Naive B cell (primary cell): ENCODE data around the gene THEMIS. TPM values are rescaled to one million over a fixed set of nuclear protein-coding genes. Genes with fewer than 3 reads are reported as not detected.
A peak's percentile ranks its signal among the peaks of the same experiment; 100 is the strongest.
"Not testable (repeated sequence)": the region's sequence is repeated elsewhere in the genome, so short reads cannot be mapped to it uniquely, and the experiment has no call there.

Experiments used
- ATAC-seq, 2 donors: fragments of 150-1000 bp; cut with Tn5 transposase; 2 replicates each; pipeline ENCODE4 v1.10.0; 2021; ENCODE audit warnings: low read depth in 2 of 2, mild to moderate bottlenecking in 2 of 2, moderate library complexity in 2 of 2
- DNase-seq: peaks from one replicate; pipeline ENCODE4 v3.0.0; 2022
- H3K27ac Mint-ChIP-seq, 6 donors: one replicate each; pipeline ENCODE4 v1.8.0; 2020 to 2022; ENCODE audit warnings: mild to moderate bottlenecking in 6 of 6, mixed read lengths in 6 of 6, moderate library complexity in 5 of 6, inconsistent platforms in 2 of 6
- H3K27me3 Mint-ChIP-seq, 3 donors: one replicate each; pipeline ENCODE4 v1.8.0; 2021 to 2022; ENCODE audit warnings: mixed read lengths in 3 of 3, mild to moderate bottlenecking in 1 of 3
- H3K36me3 Mint-ChIP-seq, 2 donors: one replicate each; pipeline ENCODE4 v1.8.0; 2020 to 2022; ENCODE audit warnings: mixed read lengths in 2 of 2, inconsistent platforms in 1 of 2, mild to moderate bottlenecking in 1 of 2
- H3K4me1 Mint-ChIP-seq, 3 donors: one replicate each; pipeline ENCODE4 v1.8.0; 2020 to 2022; ENCODE audit warnings: mixed read lengths in 3 of 3, inconsistent platforms in 1 of 3, mild to moderate bottlenecking in 1 of 3, moderate library complexity in 1 of 3
- H3K4me3 Mint-ChIP-seq, 8 donors: one replicate each; pipeline ENCODE4 v1.8.0; 2020 to 2022; ENCODE audit warnings: mild to moderate bottlenecking in 8 of 8, mixed read lengths in 8 of 8, moderate library complexity in 8 of 8, inconsistent platforms in 2 of 8
- H3K9me3 Mint-ChIP-seq, 7 donors: one replicate each; pipeline ENCODE4 v1.8.0; 2020 to 2022; ENCODE audit warnings: mixed read lengths in 7 of 7, mild to moderate bottlenecking in 5 of 7, inconsistent platforms in 2 of 7, moderate library complexity in 1 of 7
- polyA plus RNA-seq, 6 donors: library from polyadenylated mRNA; unstranded; fragments of 300-500 nt; fragmentation: Illumina TruSeq; gene quantifications; one replicate each; pipeline ENCODE4 v1.2.3, GENCODE V29; 2021; ENCODE audit warnings: low read depth in 6 of 6

Gene THEMIS
- polyA plus RNA-seq, 6 donors from 2014 or later: 0.18 to 0.47 (median 0.22) TPM; not detected in 1

DNA sequence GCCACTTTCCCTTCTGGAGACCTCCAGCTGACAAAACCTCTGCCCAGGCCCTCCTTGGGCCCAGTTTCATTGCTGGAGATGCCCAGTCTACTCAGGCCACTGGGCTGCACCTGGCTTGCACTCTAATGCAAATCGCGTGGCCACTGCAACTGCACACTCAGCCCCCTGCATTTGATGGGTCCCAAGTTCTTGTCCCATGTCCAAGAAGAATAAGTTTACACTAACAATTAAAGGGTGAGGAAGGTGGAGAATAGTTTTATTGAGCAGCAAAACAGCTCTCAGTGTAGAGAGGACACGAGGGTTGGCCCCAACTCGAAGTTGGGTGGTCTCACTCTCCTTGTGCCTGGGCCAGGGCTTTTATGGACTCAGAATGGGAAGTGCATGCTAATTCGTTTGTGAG lies 31.9 kb upstream of the THEMIS start:
- H3K27me3 Mint-ChIP-seq: no peaks in the 10 kb centered on the region
- no peaks in the 10 kb centered on the region for H3K36me3 Mint-ChIP-seq

DNA sequence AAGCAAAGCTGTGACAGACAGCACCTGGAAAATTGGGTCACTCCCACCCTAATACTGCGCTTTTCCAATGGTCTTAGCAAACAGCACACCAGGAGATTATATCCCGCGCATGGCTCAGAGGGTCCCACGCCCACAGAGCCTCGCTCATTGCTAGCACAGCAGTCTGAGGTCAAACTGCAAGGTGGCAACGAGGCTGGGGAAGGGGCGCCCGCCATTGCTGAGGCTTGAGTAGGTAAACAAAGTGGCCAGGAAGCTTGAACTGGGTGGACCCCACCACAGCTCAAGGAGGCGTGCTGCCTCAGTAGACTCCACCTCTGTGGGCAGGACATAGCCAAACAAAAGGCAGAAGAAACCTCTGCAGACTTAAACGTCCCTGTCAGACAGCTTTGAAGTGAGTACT lies 25.6 kb upstream of the THEMIS start:
- not testable (repeated sequence) for H3K4me1 Mint-ChIP-seq, H3K27ac Mint-ChIP-seq, H3K4me3 Mint-ChIP-seq, H3K36me3 Mint-ChIP-seq, ATAC-seq, H3K27me3 Mint-ChIP-seq, DNase-seq
- peaks cover 5 to 27% (median 10%) of the 10 kb centered on the region in 7 donors for H3K9me3 Mint-ChIP-seq

More for the DNA sequence above, 31.9 kb upstream of the THEMIS start:
- Mint-ChIP-seq H3K9me3 (peaks cover 4 to 21% (median 16%) of the 10 kb centered on the region in 7 donors), H3K4me3 (no peak overlapping the region), H3K4me1 (no peaks in the 10 kb centered on the region), H3K27ac (peak overlapping the region in 1 of 6 donors; percentile 22)
- DNase-seq (no peak), ATAC-seq (no peak)

DNA sequence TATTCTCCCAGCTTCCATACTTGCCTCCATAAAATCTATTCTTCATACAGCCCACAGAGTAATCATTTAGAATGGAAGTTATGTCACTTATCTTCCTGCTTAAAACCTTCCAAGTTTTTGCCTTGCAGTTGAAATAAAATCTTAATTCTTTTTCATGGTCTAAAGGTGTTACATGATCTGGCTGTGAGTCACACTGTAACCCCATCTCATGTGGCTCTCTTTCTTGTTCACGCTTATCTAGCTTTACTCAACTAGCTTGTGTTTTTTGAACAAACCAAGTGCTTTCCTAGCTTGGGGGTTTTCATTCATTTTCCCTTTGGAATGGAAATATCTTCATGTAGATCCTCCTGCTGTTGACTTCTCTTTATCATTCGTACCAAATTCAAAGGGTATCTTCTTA lies 23.6 kb upstream of the THEMIS start:
- Mint-ChIP-seq H3K4me3 (no peak overlapping the region), H3K27me3 (peaks cover 0 to 4% (median 0%) of the 10 kb centered on the region in 3 donors), H3K36me3 (no peaks in the 10 kb centered on the region), H3K27ac (no peak overlapping the region), H3K4me1 (no peaks in the 10 kb centered on the region), H3K9me3 (peaks cover 5 to 27% (median 10%) of the 10 kb centered on the region in 7 donors)
- DNase-seq (no peak), ATAC-seq (no peak)

DNA sequence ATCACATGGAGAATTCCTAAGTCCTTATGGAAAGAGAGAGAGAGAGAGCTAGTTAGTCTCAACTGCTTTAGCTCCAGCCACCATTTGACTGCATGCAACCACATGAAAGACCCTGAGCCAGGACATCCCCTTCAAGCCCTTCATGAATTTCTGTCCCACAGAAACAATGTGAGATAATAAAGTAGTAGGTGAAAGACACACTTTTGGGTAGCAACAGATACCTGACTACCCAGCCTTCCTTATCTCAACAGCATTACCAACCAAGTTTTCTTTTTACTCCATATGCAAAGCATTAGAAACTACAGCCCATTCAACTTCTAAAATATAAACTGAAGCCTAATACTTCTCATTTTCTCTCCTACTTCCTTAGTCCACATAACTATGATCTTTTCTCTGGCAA lies 23.2 kb upstream of the THEMIS start:
- H3K4me3 Mint-ChIP-seq: no peak overlapping the region
- H3K9me3 Mint-ChIP-seq: peaks cover 4 to 26% (median 10%) of the 10 kb centered on the region in 7 donors
- peaks cover 0 to 4% (median 0%) of the 10 kb centered on the region in 3 donors for H3K27me3 Mint-ChIP-seq

DNA sequence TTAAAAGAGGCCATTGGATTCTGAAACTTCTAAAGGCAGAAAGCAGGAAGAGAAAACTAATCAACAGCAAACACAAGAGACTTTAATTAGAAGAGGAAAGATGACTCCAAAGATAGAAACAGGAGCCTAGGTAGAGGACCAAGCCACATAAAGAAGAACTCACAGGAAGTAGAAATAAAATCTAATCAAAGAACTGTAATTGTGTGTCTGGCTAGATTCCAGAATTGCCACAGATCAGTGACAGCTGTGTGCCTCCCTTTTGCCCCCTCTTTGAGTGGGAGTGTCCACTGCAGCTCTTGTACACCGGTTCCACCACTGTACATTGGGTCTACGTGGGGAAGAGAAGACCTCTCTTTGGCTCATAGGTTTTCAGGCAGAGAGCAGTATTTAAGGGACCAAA lies 22.3 kb upstream of the THEMIS start:
- H3K9me3 Mint-ChIP-seq: peaks cover 0 to 20% (median 9%) of the 10 kb centered on the region in 7 donors
- no peaks in the 10 kb centered on the region for H3K4me1 Mint-ChIP-seq
- no peak for ATAC-seq
- no peak overlapping the region for H3K4me3 Mint-ChIP-seq
- H3K36me3 Mint-ChIP-seq: no peaks in the 10 kb centered on the region
- peaks cover 0 to 4% (median 0%) of the 10 kb centered on the region in 3 donors for H3K27me3 Mint-ChIP-seq
- DNase-seq: no peak
- no peak overlapping the region for H3K27ac Mint-ChIP-seq

More for the DNA sequence above, 23.2 kb upstream of the THEMIS start:
- Mint-ChIP-seq H3K36me3 (no peaks in the 10 kb centered on the region), H3K27ac (no peak overlapping the region), H3K4me1 (no peaks in the 10 kb centered on the region)
- DNase-seq (no peak), ATAC-seq (no peak)

DNA sequence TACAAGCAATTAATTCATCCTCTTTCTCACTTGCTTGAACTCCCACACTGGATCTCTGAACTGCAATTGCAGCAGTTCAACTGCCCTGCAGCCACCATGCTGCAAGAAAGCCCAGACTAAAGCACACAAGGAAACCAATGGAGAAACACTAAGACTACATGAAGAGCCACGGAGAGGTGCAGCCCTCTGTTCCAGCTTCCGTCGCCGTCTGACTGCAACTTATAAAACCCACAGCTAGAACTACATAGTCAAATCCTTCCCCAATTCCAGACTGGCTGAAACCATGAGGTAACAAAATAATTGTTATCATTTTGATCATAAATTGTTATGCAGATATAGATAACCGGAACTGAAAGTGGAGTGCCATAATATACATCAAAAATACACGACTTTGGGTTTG lies 21.1 kb upstream of the THEMIS start:
- Mint-ChIP-seq H3K4me3 (no peak overlapping the region), H3K36me3 (no peaks in the 10 kb centered on the region), H3K27me3 (peaks cover 0 to 4% (median 0%) of the 10 kb centered on the region in 3 donors), H3K9me3 (peaks cover 0 to 12% (median 8%) of the 10 kb centered on the region in 7 donors), H3K27ac (no peak overlapping the region), H3K4me1 (no peaks in the 10 kb centered on the region)
- ATAC-seq (no peak), DNase-seq (no peak)

DNA sequence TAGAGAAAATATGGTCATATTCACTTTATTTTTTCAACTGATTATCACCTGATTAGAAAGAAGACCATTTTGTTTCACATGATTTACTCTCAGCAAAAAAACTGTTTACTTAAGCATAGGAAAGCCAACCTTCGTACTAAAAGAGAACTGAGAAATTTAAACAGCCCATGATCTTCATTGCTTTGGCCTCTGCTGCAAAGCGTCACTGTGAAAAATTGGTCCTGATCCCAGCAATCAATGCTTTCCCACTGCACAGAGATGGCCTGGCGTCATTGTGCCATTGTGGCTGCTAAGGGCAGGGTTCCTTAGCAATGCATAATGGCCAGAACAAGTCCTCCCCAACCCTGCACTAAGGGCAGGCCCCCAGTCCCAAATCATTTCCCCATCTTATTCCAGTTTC lies 19.9 kb upstream of the THEMIS start:
- Mint-ChIP-seq H3K36me3 (no peaks in the 10 kb centered on the region), H3K9me3 (peaks cover 0 to 6% (median 2%) of the 10 kb centered on the region in 7 donors), H3K4me1 (no peaks in the 10 kb centered on the region), H3K4me3 (no peak overlapping the region), H3K27ac (no peak overlapping the region), H3K27me3 (peaks cover 0 to 4% (median 0%) of the 10 kb centered on the region in 3 donors)
- DNase-seq (no peak), ATAC-seq (no peak)

DNA sequence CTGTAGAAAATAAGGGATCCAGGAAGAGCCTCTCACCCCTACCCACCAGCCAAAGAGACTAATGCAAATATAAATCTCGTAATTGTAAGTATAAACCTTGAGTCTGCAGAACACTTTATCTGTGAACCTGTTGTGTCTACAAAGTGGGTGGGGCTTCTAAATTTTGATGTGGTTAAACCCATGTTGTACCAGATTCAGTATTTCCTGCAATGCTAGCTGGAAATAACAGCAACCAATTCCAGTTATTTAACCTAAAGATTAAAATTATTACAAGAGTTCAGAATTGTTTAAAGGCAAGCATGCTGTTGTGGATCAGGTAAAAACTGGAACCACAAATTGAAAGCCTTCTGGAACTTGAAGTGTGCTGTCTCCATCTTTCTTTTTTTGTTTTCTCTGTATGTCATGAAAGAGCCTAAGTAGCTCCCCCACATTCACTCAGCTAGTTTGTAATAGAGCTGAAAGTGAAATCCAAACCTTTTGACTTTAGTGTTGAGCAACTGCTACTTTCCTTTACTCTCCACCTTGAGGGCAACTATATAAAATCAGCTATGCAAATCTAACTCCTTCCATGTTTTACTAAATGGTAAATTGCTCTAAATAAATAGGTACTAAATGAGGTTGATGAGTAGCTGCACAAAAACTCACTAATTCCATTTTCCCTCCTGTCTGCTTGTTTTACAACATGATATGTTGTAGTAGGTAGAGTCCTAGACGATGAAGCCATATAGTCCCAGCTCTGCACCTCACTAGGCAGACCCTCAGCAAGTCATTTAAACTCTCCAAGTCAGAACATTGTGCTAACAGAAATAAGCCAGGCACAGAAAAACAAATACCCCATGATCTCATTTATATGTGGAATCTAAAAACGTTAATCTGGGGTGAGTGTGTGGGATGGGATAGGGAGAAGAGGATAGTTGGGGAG lies 17.9 kb upstream of the THEMIS start:
- Mint-ChIP-seq H3K4me3 (no peak overlapping the region), H3K27me3 (peaks cover 0 to 4% (median 0%) of the 10 kb centered on the region in 3 donors), H3K27ac (no peak overlapping the region), H3K9me3 (no peaks in the 10 kb centered on the region), H3K4me1 (no peaks in the 10 kb centered on the region), H3K36me3 (no peaks in the 10 kb centered on the region)
- ATAC-seq (no peak), DNase-seq (no peak)

DNA sequence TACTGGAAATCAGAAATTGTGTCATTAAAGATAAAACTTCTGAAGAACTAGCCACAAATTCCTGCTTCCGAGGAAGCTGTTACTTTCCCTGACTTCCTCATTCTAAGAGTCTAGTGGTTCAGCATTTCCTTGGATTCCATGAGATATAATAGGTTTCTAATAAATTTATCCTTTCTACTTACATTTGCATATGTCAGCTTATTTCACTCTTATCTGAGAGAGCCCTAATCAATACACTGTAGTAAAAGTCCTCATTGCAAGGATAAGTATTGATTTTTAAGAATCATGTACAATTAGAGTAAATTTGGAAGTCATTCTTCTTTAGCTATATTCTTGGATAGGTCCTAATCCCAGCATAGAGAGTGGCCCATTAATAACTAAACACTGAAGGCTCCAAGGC lies 16.9 kb upstream of the THEMIS start:
- Mint-ChIP-seq H3K27ac (no peak overlapping the region), H3K4me3 (no peak overlapping the region), H3K4me1 (no peaks in the 10 kb centered on the region), H3K36me3 (no peaks in the 10 kb centered on the region), H3K27me3 (peaks cover 0 to 4% (median 0%) of the 10 kb centered on the region in 3 donors), H3K9me3 (peaks cover 0 to 2% (median 0%) of the 10 kb centered on the region in 7 donors)
- ATAC-seq: no peak
- no peak for DNase-seq

DNA sequence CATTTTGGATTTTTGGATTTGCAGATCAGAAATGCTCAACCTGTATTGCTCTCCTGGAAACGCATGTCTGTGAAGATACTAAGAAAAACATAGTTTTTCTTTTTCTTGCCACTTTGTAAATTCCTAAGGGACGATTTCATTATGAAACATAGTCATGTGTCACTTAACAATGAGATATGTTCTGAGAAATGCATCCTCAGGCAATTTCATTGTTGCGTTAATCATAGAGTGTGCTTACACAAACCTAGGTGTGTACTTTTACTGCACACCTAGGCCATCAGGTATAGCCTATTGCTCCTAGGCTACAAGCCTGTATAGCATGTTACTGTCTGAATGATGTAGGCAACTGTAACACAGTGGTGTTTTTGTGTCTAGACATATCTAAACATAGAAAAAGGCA lies 13.4 kb upstream of the THEMIS start:
- Mint-ChIP-seq H3K36me3 (no peaks in the 10 kb centered on the region), H3K4me1 (no peaks in the 10 kb centered on the region)
- ATAC-seq: no peak

DNA sequence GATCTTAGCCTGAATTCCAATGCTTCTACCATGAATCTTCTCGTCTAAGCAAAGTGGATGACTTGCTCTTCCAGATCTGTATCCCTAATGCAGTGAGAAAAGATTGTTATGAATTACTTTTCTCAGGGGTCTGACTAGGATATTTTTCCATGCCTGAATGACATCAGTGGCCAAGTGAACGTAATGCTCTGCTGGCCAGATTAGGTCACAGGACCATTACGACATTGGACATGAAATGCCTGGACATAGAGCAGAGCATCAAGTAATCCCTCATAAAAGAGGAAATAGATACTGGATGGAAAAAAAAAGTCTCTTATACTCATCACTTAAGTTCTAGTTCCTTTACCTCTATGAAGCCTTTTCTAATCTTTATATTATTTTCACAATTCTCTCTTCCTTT lies 12.1 kb upstream of the THEMIS start:
- Mint-ChIP-seq H3K4me3 (no peak overlapping the region), H3K4me1 (no peaks in the 10 kb centered on the region), H3K27ac (no peak overlapping the region)

More for the DNA sequence above, 13.4 kb upstream of the THEMIS start:
- Mint-ChIP-seq H3K9me3 (peaks cover 0 to 6% (median 4%) of the 10 kb centered on the region in 7 donors), H3K4me3 (no peak overlapping the region), H3K27me3 (no peaks in the 10 kb centered on the region), H3K27ac (no peak overlapping the region)
- DNase-seq: no peak

DNA sequence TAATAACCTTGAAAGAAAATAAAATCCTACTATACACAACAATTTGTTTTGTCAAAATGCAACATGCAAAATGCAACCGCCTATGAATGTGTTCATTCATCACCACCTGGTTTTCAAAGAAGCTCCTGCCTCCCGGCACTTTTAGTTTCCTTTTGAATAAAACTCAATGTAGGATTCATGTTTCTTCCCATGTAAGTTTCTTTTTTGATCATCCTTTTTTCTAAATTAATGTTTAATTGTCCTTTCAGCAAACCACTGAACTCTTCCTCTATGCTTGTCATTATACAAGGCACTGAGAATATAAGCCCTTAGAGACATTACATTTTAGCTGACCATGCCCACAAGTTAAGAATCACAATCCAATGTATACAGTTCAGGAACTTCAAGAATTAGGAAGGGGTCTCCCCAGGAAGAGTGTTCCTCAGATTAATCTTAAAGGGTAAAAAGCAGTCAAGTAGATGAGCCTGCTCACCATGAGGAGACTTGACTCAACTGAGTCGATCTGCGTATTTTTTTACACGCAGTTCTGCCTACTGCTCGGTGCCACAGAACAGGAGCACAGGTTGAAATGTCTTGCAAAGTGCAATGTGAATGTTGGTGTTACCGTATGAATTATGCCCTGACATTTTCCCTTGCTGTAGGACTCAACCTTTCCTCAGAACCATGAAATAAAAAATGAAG lies 7.2 kb upstream of the THEMIS start:
- H3K4me1 Mint-ChIP-seq: no peaks in the 10 kb centered on the region
- peaks cover 6 to 22% (median 11%) of the 10 kb centered on the region in 7 donors for H3K9me3 Mint-ChIP-seq
- H3K36me3 Mint-ChIP-seq: no peaks in the 10 kb centered on the region
- ATAC-seq (no peak), DNase-seq (no peak)
- no peaks in the 10 kb centered on the region for H3K27me3 Mint-ChIP-seq
- H3K4me3 Mint-ChIP-seq: no peak overlapping the region
- H3K27ac Mint-ChIP-seq: no peak overlapping the region

More for the DNA sequence above, 12.1 kb upstream of the THEMIS start:
- no peak for ATAC-seq
- H3K9me3 Mint-ChIP-seq: peaks cover 0 to 7% (median 5%) of the 10 kb centered on the region in 7 donors
- DNase-seq: no peak
- no peaks in the 10 kb centered on the region for H3K27me3 Mint-ChIP-seq
- H3K36me3 Mint-ChIP-seq: no peaks in the 10 kb centered on the region

DNA sequence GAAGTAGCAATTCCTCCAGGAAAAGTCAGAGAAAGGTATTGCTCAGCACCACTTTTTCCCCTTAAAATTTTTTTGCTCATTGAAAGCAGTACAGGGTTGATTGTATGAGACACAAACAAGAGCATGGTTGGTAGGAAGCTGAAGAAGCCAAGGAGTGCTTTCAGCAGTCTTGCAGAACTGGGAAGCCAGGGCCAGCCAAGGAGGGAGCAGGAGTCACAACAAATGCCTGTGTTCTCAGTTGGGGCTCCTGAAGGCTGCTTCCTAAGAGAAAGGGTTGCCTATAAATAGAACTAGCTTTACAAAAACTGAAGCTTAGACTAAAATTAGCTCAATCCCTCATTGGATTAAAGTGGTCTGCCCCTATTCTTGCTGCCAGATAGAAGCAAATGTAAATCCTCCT lies 3.3 kb upstream of the THEMIS start:
- Mint-ChIP-seq H3K36me3 (no peaks in the 10 kb centered on the region), H3K27ac (no peak overlapping the region), H3K27me3 (no peaks in the 10 kb centered on the region), H3K4me3 (no peak overlapping the region), H3K4me1 (no peaks in the 10 kb centered on the region), H3K9me3 (peaks cover 1 to 16% (median 6%) of the 10 kb centered on the region in 7 donors)
- DNase-seq: no peak
- no peak for ATAC-seq

DNA sequence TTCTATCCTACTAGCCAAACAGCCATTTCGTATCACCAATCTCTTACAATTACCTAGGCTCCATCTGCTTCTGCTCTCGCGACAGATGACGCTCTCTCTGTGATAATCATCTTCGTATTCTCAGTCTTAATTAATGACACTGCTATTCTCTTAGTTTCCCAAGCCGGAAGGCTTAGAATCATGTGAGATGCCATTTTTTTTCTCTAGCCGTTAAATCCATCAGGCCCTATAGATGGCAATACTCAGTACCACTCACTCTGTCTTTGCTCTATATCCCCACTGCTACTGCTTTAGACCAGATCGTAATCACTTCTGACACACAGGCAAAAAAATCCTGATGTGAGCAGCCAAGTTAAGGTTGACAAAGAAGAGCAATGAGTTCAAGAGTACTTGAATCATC lies 2.1 kb upstream of the THEMIS start:
- Mint-ChIP-seq H3K4me3 (no peak overlapping the region), H3K36me3 (no peaks in the 10 kb centered on the region), H3K9me3 (peaks cover under 1 to 15% (median 7%) of the 10 kb centered on the region in 7 donors), H3K27ac (no peak overlapping the region), H3K4me1 (no peaks in the 10 kb centered on the region), H3K27me3 (no peaks in the 10 kb centered on the region)
- ATAC-seq (no peak), DNase-seq (no peak)
